Cortex of kidney (tissue), 1 donor: ENCODE measurements around the gene RPS15A.
A peak's percentile ranks its signal among the peaks of the same experiment; 100 is the strongest.

Source experiments
- DNase-seq: peaks from one replicate; lab custom pipeline; 2025; lab: John Stamatoyannopoulos, UW

The RPS15A gene

GRCh38 chr16:18789850-18790706 lies at the start of gene RPS15A:
Gene RPS15A, minus strand, starts transcription at chr16:18790334. Its CDS starts 1,221 bp downstream, at chr16:18789113.
- no peak for DNase-seq

- no peak for DNase-seq
Measured at GRCh38 chr16:18839555-18839954, 49.4 kb upstream of the RPS15A start.

DNA sequence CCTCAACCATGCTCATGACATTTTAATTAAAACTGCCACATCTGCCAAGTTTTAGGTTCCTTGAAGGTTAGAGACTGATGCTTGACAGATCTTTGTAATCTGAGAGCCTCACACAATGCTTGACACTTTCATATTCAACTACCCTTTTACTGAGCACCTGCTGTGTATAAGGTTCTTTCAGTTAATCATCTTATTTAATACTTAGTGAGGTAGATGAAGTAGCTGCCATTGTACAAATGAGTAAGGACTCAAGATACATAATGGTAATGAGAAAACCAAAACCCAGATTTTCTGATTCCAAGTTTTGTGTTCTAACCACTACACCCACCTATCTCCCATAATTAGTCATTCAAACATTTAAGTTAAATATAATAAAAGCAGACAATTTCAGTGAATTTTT lies 46.6 kb upstream of the RPS15A start:
- no peak for DNase-seq

DNA sequence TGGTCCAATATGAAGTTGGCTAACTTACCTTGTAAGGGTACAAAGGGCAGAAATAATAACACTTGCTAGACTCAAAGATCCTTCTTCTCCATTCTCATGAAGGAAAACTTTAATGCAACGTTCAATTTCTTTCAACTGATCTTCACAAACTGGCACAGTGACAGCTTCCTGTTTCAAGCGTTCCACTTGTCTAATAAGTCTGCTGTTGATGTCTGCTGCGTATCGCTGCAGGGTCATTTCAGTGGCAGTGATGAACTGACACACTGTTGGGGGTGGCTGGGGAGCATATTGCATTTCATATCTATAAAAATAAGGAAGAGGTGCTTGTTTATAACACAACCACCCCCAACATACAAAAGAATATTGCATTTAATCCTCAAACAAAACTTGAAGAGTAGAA lies 44.7 kb upstream of the RPS15A start:
- DNase-seq = no peak

DNA sequence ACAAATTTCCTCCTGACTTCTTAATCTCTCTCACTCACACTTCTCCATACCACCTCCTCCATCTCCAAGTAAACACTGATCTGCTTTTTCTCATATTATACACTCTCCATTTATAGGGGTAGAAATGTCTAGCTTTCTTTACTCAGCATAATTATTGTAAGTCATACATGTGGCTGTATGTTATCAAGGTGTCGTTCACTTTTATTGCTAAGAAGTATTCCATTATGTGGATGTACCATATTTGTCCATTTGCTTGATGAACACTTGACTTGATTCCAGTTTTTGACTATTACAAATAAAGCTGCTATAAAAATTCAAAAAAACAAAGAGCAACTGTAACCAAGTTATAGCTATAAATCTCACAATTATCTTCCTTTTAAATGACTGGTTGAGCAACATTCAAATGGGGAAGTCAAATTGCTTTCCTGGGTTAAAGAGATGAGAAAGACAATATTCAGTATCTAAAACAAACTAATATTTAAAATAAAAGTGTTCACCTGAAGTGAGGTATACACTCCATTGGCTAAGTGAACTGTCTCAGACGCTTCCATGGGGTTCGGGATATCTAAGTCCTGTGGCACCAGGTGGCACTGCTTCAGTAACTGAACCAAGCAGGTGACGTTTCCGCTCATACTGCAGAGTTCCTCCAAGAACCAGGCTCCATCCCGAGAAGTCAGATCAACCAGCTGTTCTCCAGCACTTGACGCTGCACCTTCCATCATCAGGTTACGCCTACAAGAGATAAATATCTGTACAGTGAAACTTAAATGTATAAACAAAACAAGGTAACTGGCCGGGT lies 43.8 kb upstream of the RPS15A start:
- DNase-seq = no peak

GRCh38 chr16:18832613-18833012 lies 42.5 kb upstream of the RPS15A start:
- no peak for DNase-seq

GRCh38 chr16:18832006-18832405 lies 41.9 kb upstream of the RPS15A start:
- no peak for DNase-seq

GRCh38 chr16:18829251-18829650 lies 39.1 kb upstream of the RPS15A start:
- DNase-seq = no peak

GRCh38 chr16:18827890-18828289 lies 37.8 kb upstream of the RPS15A start:
- no peak for DNase-seq

DNA sequence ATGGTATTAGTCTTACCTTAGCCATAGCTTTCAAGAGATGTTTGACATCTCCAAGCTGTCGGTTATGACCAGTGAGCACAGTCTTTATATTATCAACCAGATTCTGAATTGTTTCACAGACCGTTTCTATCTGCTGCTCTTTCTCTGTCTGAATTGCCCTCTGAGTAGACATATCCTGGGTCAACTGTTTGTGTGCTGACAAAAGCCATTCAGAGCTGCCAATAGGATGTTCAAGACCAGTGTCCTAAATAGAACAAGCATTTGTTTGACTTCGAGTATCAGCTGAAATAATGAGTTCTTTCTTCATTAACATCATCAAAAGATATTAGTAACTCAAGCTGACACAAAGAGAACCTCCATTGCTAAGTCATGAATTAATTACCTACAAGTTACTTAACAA lies 26.2 kb upstream of the RPS15A start:
- DNase-seq = no peak

DNA sequence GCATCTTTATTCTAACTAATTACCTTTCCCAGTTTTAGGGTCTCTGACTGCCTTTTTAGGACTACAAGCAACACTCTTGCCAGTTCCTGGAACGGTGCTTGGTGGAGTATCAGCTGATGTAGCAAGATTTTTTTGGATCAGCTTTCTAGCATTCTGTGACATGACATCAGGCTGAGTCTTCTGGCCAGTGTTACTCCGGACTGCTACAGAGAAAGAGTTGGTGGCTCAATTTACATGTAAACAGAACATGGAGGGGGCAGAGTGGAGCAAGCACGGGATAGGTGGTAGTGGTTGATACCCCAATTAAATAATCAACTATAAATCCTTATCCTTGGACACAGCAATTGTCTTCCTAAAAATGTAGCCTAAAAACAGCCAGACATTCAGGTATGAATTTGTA lies 21.8 kb upstream of the RPS15A start:
- no peak for DNase-seq

- DNase-seq = no peak
Measured at GRCh38 chr16:18809165-18809564, 19.0 kb upstream of the RPS15A start.

DNA sequence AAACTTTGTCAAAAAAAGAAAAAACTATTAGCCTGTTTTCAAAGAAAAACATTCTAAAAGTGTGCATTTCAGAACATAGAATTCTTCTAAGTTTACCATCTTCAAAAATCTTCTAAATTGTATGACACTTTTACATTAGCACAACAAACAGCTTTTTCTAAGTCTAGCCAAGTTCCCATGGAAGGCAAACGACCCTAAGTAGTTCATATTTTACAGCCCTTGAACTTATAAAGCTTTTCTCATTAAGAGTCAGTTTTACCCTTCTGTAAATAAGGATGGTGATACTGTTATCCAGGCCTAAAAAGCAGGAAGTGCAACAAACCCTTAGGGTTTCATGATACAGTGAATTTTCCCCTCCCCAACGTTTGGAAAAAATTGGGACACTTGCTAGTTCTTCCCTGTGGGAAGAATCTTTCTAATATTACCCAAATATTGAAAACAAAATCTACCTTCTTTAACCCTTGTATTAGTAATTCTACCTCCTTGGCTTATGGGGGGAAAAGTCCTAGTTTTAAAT lies 15.2 kb upstream of the RPS15A start:
- no peak for DNase-seq

GRCh38 chr16:18804540-18804939 lies 14.4 kb upstream of the RPS15A start:
- no peak for DNase-seq

GRCh38 chr16:18803569-18804462 lies 13.7 kb upstream of the RPS15A start:
- no peak for DNase-seq

DNA sequence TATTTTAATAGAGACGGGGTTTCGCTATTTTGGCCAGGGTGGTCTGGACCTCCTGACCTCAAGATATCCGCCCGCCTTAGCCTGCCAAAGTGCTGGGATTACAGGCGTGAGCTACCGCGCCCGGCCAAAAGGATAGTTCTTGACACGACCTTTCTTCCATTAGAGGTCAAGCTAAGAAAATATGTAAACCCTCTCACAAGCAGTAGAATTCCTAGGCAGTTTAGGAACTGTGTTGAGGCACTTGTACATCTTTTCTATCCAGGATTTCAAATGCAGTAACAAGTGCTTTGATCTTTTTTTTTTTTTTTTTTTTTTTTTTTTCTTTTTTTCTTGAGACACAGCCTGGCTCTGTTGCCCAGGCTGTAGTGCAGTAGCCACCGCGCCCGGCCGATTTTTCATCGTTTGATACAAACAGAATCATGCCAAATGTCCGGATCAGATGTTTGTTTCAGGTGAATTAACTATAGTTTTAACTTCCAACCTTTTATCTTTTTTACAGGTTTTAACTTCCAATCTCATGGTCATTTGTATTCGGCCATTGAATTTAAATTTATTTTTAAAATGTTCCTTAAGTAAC lies 12.7 kb upstream of the RPS15A start:
- DNase-seq = no peak

- DNase-seq = peak; percentile 81
Measured at GRCh38 chr16:18801145-18801972, 11.2 kb upstream of the RPS15A start, which contains the start of gene ARL6IP1. Gene ARL6IP1, minus strand, starts transcription at chr16:18801549. Its CDS starts 83 bp downstream, at chr16:18801466.

DNA sequence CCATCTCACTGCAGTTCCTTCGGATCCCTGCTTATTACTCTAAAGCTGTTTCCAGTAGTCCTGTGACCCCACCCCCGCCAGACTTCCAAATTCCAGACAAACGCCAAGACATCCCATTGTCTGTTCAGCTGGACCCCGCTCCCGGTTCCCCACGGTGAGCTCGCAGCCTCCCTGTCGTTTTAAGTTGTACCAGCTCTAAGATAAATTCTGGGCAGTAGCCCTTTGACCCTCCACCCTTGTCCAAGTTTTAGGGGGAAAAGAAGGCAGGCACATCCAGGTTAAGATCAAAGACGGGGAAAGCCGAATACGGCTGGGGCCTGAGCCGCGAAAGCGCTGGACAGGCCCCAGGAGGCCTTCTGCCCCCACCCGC lies 10.6 kb upstream of the RPS15A start:
- no peak for DNase-seq

DNA sequence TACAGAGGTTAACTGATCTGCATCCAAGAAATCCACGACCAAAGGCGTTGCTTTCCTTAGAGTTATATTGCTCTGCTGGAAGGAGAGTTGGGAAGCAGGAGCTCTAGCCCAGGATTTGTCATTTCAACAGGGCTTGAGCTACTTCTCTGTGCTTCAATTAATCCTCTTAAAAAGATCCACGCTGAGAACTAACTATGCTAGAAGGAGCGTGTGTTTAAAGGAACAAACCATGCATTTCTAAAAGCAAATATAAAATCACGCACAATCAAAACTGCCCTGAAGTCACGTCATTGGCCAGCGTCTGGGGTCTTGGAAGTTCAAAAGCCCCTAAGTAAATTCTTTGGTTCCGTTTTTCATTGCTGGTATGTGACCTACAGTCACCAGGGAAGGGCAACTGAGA lies 10.2 kb upstream of the RPS15A start:
- DNase-seq = no peak

- no peak for DNase-seq
Measured at GRCh38 chr16:18799500-18799899, 9.4 kb upstream of the RPS15A start.

DNA sequence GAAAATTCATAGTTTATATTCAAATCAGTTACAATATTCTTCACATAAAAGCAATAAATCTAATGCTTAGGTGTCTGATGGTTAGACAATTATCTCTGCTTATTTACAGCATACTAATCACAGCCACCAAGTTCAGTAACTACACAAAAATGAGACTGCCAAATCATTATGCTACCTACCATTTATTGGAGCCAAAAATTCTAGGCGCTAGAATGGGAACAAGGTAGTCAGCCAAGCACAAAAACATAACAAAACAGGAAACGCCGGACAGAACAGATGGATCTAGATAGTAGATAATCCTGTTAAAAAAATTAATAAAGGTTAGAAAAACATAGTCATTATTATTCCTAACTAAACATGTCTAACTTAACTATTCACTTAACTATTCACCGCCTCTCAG lies 7.6 kb upstream of the RPS15A start:
- no peak for DNase-seq
